Neural progenitor cell (in vitro differentiated cells): ENCODE data around the gene KIF2C.

Source experiments
- EZH2phosphoT487 ChIP-seq: fragments of 200-600 bp; sonication (generic); IDR thresholded peaks from 2 replicates; pipeline ENCODE4 v1.6.1; 2017; ENCODE audit warnings: antibody characterized with exemption
- TF ChIP-seq, protein P1 (sequence below): fragments of 200-600 bp; sonication (generic); IDR thresholded peaks from 2 replicates; pipeline ENCODE4 v1.5.1; 2017; ENCODE audit warnings: antibody characterized with exemption, mild to moderate bottlenecking

DNA sequence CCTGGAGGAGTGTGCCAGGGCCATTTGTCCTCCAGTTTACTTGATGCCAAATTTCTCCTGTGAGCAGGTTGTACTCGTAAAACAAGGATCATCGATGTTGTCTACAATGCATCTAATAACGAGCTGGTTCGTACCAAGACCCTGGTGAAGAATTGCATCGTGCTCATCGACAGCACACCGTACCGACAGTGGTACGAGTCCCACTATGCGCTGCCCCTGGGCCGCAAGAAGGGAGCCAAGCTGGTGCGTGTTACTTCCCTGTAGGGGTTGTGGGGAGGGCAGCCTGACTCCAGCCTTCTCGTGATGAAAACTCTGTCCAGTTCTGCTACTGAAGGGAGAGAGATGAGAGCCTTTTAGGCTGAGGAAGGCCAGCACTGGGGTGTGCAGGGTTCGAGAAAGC, 37.9 kb downstream of the KIF2C start:
- TF ChIP-seq, protein P1, sequence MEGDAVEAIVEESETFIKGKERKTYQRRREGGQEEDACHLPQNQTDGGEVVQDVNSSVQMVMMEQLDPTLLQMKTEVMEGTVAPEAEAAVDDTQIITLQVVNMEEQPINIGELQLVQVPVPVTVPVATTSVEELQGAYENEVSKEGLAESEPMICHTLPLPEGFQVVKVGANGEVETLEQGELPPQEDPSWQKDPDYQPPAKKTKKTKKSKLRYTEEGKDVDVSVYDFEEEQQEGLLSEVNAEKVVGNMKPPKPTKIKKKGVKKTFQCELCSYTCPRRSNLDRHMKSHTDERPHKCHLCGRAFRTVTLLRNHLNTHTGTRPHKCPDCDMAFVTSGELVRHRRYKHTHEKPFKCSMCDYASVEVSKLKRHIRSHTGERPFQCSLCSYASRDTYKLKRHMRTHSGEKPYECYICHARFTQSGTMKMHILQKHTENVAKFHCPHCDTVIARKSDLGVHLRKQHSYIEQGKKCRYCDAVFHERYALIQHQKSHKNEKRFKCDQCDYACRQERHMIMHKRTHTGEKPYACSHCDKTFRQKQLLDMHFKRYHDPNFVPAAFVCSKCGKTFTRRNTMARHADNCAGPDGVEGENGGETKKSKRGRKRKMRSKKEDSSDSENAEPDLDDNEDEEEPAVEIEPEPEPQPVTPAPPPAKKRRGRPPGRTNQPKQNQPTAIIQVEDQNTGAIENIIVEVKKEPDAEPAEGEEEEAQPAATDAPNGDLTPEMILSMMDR: no peak
- no peak for TF ChIP-seq EZH2phosphoT487
